KG1 (cell line): Measurements from ENCODE around the gene MRPL16.
"Not testable (repeated sequence)": the region's sequence is repeated elsewhere in the genome, so short reads cannot be mapped to it uniquely, and the experiment has no call there.

ENCODE experiments used
- DNase-seq: peaks from one replicate; lab custom pipeline; 2025; lab: John Stamatoyannopoulos, UW

The MRPL16 gene

DNA sequence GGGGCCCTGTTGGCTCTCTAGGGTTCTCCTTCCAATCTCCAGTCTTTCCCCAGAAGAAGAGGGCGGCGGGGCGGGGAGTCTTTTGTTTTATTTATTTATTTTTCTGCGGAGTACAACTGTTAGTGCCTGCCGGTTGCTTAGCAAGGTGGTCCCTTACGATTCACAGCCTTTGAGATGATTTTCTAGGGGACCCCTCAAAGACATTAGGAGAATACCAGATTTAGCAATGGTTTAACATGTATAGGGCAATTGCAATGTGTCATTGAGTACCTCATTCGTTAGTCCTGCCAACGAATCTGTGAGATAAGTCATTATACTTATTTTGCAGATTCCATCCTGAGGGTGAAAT, 307 bp upstream of the MRPL16 start:
- no peak for DNase-seq

DNA sequence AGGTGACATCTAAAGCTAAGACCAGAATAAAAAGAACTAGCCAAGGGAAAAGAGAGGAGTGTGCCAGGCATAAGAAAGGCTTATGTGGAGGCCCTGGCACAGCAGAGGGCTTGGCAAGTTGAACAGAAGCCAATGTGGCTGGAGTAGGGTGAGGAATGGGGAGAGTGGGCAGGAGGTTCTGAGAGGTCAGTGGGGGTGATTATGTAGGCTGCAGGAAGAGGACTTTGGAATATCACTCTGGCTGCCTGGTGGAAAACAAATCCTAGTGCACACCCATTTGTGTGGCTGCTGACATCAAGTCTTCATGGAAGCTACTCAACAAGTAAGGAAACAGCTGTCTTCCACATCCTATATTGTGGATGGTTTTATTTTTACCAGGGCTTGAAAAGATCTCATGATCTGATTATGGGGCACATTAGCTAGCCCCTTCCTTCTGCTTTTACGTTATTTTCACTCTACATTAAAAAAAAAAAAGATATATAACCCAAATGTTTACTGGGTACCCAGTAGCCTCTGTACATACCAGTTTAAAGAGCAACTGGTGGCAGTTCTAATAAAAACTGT, 3.4 kb downstream of the MRPL16 start:
- DNase-seq = no peak

DNA sequence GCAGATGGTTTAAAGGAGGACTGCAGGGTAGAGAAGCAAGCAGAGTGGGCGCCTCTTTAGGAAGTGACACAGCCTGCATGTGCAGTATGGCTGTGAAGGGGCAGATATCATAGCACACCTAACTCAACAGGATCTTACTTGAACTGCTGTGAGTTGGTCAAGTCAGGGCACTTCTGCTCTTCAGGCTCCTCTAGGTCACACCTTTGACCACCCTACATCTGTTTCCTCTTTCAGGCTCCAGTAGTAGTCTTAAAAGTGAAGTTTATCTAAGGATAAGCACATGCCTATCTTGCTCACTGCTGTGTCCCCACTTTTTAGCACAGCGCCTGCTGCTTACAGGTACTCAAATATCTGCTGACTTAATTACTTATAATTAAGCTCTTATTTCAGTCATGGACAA, 6.5 kb downstream of the MRPL16 start:
- DNase-seq = no peak

DNA sequence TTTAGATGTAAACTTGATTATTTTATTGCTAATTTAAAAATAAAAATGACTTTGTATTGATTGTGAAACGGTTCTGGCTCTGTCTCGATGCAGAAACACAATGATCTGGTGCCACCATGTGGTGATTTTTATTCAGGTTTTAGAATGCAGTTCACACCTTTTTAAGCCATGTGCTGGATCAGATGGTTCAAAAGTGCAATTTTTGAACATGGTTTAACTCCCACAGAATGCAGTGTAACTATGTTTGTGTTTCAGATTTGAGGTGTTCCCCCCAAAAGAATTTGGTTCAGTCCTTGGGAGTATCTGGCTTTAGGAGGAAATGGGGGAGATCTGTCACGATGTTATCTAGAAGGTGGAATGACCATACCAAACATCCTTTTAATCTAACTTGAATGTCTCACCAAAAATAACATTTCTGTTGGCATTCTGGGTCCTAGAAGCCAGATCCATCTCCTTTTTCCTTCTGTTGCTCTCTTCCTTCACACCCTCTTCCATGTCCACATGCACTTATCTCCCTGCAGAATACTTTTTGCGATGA, 7.9 kb downstream of the MRPL16 start:
- DNase-seq = peak; percentile 58

DNA sequence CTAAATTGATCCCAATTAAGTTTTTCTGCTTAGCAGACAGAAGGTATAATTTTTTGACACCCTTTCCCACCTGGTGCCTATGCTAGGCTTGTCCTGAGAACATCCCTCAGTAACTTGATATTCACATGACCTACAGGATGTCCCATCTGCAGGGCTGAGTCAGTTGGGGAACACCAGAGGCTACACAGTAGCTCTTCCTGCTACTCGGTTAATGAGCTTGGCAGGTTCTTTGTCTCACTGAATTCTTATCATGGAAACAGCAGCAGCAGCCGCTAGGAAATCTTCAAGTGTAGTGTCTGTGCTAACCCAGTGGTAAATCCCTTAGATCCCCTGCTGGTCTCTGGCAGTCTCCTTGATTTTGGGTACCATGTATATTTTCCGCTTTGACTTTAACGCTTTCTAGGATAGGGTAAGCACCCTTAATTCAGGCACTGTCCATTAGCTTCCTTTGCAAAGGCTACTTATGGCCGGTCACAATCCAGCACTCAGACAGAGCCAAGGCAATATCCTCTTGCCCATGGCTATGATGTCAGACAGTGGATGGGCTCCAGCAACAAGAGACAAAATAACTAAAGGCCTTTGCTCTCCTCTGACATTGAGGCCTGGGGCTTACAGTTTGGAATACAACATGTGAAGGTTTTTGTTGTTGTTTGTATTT, 8.5 kb downstream of the MRPL16 start:
- no peak for DNase-seq

GRCh38 chr11:59801160-59801706, 9.3 kb downstream of the MRPL16 start:
- no peak for DNase-seq

DNA sequence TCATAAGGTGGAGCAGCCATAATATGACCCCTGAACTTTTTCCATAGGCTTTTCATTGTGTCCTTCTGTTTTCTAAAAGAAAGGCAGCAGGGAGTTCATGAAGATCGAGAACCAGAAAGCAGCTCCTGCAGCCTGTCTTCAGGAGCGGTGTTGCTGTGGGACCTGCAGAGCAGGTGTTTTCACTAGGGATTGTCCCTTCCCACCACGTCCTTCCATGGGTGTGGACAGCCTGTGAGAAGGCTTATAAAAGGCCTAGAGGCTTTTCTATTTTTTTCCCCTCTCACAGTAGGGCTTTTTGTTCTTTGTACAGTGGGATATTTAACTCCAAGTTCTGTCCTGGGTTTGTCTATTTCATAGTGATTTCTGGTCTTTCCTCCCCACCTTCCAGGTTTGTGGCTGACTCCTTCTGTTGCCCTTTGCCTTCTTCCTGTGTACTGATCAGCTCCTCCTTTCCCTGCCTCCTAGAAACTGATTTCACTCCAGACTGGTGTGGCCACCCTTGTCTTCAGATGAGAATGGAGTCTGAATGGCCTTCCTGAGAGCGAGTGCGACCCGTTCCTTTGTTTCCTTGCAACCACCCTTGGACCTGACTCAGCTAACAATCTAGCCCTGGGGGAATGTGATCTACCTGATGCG, 10.1 kb downstream of the MRPL16 start:
- DNase-seq = no peak

GRCh38 chr11:59794417-59794816, 16.2 kb downstream of the MRPL16 start:
- no peak for DNase-seq

DNA sequence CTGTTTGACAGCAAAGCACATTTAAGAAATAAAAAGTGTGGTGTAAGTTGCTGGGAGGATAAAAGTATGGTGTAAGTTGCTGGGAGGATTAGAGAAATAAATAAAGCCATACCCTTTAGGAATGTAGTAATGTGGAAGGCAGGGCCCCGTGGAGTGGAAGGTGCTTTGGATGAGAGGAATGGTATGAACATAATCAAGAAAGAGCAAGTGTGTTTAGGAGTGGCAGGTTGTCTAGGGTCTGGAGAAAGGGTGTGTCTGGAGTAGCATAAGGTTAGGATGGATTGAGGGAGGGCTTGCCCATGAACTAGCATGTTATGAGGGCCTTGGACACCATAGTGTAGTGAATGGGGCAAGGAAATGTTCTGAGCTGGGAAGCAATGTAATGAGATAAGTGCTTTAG, 18.1 kb downstream of the MRPL16 start:
- no peak for DNase-seq

DNA sequence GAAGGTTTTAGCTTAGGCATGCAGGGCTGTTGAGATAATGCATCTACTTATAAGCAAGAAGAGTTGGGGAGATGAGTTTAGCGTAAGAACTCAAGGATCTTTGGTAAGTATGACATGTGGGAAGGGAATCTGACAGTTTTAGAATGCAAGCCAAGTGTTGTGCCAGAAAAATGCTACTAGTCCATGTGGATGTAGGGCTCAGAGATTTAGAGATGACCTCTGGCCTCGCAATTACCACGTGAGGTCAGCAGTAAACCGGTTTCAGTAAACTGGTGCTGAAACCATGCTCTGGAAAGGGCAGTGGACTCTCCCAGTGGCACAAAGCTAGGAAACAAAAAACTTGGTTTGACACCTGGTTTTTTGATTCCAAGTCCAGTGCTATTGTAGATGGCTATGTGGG, 18.9 kb downstream of the MRPL16 start:
- DNase-seq = no peak

- DNase-seq = no peak
These were observed 22.8 kb downstream of the MRPL16 start for GRCh38 chr11:59787816-59788215.

- DNase-seq = no peak
These were observed 23.4 kb downstream of the MRPL16 start for GRCh38 chr11:59787255-59787588.

DNA sequence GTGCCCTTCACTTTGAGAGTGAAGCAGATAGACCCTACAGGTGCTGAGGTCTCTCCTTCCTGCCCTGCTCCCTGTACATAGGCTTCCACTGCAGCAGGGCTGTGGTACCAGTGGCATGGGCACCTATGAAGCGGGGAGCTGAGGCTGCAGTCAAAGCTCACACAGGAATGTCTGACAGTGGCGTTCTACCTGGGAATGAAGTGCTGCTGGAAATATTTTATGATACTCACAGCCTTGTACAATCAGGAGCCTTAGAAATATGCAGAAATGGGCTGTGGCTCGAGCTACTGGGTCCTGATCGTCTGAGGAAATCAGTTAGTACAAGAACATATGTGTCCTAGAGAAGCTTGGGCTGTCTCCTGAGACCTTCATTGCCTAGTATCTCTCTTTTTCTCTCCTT, 24.8 kb downstream of the MRPL16 start:
- DNase-seq = no peak

DNA sequence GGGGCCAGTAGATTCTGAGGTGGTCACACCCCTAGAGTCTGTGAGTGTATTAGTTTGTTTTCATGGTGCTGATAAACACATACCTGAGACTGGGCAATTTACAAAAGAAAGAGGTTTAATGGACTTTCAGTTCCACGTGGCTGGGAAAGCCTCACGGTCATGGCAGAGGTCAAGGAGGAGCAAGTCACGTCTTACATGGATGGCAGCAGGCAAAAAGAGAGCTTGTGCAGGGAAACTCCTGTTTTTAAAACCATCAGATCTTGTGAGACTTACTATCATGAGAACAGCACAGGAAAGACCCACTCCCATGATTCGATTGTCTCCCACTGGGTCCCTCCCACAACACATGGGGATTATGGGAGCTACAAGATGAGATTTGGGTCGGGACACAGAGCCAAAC, 26.1 kb downstream of the MRPL16 start:
- DNase-seq = not testable (repeated sequence)

DNA sequence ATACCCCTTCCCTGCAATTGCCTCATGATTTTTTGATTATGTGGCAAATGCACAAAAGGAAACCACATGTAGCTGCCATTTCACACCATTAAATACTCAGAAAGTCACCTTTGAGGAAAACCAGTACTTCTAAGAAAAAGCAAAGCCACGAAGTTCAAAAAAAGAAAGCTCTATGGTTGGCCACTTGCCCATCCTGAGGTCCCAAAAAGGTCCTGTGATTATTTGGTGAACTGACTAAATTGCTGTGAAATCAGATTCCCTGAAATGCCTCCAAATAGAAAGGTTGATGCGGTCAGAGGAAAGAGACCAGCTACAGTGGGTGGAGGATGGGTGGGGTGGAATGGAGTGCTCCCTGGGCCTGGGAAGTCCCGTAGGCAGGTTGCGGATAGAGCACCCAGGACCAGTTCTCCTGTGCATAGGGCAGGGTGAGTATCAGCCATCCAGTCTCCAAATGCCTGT, 26.9 kb downstream of the MRPL16 start:
- no peak for DNase-seq

- DNase-seq = no peak
These were observed 28.5 kb downstream of the MRPL16 start for GRCh38 chr11:59782080-59782479.

DNA sequence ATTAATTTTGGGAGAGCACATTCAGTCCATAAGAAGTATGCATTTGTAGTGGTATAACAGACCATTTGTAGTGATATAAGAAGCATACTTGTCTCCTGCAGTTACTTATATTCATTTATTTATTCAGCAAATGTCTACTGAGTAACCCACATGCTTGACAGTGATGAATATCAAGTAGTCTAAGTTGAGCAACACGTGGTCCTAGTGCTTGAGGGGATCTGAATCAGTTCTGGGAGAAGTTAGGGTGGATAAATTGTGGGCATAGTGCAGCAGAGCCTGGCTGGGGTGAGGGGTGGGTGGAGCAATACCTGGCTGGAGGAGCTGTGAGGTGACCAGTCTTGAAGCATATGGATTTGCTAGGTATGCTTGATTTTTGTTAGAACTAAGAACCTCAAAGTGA, 31.1 kb downstream of the MRPL16 start:
- no peak for DNase-seq

DNA sequence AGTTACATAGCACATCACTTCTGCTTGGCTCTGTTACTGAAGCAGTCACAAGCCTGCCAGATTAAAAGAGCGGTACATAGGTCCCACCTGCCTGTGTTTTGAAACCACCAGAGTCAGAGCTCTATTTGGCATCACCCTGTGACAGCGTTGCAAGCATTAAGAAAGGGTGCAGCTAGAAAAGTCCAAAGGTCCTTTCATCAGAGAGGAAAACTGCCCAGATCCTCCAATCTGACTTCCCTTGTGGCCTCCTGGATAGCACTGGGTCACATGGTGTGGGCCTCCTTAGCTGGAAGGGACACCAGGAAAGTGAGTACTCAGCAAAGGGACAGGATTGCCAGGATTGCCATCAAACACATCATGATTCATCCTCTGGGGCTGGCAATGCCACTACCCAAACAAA, 32.5 kb downstream of the MRPL16 start:
- no peak for DNase-seq

DNA sequence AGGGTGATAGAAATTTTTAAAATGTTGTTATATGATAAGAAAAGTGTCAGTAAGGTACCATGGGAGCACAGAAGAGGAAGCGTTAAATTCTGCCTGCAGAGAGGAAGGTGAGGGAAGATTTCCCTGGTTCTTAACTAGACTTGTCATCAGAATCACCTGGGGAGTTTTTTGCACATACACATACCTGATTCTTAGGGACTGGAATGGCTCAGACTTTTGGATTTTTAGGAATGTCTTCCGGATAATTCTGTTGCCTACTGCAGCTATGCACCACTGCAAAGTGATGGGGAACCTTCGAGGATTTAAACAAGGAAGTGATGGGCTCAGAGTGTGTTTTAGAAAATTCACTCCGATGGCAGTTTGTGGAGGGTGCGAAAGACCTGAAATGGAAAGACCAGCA, 33.5 kb downstream of the MRPL16 start:
- no peak for DNase-seq

DNA sequence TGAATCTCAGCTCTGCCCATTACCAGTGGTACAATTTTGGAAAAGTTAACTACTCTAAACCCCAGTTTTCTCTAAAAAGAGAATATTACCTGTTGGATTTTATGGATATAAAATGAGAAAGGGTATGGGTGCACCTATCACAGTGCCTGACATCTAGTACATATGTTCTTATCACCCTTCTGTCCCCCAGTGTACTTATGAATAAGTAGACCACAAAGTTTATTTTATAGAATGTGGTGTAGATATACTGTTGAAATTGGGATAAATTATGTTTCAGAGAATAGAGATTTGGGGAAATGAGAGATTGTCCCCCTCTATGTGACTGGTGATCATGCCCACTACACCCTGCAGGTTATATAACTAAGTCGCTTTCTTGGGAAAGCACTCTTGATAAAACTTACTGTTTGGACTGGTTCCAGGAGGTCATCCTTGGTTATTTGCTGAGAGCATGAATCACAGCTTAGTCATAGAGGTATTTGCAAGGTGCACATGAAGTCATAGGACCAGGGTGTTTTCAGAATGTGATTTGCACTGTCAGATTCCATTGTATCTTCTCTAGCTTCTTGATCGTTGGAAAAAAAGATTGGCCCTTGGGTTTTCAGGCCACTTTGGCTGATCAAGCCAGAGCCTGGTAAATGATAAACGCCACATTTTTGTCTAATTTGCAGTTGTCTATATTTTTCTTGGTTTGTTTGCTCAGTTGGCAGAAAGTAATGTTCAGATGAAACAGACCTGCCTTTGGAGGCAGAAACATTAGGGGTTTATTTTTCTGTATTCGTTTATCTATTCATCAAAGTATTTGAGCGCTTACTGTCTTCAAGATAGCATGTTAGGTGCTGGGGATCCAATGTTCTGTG, 34.1 kb downstream of the MRPL16 start:
- DNase-seq = no peak

DNA sequence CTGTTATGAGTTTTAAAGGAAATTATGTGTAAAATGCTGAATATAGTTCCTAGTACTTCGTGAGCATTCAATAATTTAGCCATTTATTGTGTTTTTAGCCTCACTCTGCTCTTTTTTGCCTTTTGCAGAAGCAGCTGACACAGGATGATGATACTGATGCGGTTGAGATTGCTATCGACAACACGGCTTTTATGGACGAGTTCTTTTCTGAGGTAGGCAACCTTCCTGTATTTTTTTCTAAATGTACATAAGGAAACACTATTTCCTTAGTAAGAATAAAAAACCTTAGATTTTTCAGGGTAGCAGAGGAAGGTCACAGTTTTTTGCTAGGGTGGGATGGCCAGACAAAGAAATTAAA, 37.5 kb downstream of the MRPL16 start:
- DNase-seq = peak; percentile 60

GRCh38 chr11:59771605-59772004, 39.0 kb downstream of the MRPL16 start:
- no peak for DNase-seq

DNA sequence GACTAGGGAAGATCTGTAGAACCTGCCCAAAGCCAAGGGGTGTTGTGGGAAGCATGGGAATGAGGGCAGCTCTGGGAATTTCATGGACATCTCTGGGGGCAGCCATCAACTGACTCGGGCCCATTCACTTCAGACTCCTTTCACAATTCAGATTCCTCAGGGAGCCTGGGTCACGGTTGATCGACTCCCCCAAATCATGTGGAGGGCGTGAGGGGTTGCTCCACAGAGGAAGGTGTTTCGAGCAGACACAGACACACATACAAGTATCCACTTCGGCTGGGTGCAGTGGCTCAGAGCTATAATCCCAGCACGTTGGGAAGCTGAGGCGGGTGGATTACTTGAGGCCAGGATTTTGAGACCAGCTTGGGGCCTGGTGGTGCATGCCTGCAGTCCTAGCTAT, 39.7 kb downstream of the MRPL16 start:
- DNase-seq = no peak
